GM12878 (cell line): ENCODE results near the gene MEDAG. TPM values are rescaled to one million over a fixed set of nuclear protein-coding genes. Genes with fewer than 3 reads are reported as not detected.

ENCODE experiments used
- ATAC-seq: fragments of 200-7000 bp; cut with Tn5 transposase; 3 replicates; pipeline ENCODE4 v1.9.1; 2020; ENCODE audit warnings: mild to moderate bottlenecking, moderate library complexity
- BruUV-seq: library from RNA; stranded (reverse); fragments of 400-500 nt; replicated peaks from 2 replicates; lab custom pipeline; 2021; lab: Mats Ljungman, UMichigan
- CTCF ChIA-PET: fragments of 300-600 bp; sonication (Branson Sonifier 250); formaldehyde crosslinking; extraction: SDS; loops from one replicate; lab custom pipeline; 2021; ENCODE audit warnings: inconsistent platforms; lab: Yijun Ruan, JAX
- POLR2A ChIA-PET: fragments of 350-600 bp; formaldehyde crosslinking; extraction: SDS; loops from one replicate; lab custom pipeline; 2021; ENCODE audit warnings: inconsistent platforms; lab: Charles Lee
- RAD21 ChIA-PET: fragments of 300-600 bp; sonication (Branson Sonifier 250); formaldehyde crosslinking; loops from one replicate; lab custom pipeline; 2023; ENCODE audit warnings: antibody characterized with exemption; ENCODE audit not compliant: unreplicated experiment; lab: Charles Lee
- SMC1A ChIA-PET: fragments of 300-600 bp; sonication (Branson Sonifier 250); formaldehyde crosslinking; loops from one replicate; lab custom pipeline; 2023; ENCODE audit not compliant: unreplicated experiment, uncharacterized antibody; lab: Charles Lee
- DNase-seq: peaks from one replicate; pipeline ENCODE4 v3.0.0-alpha.2; 2011; ENCODE audit warnings: low read depth, low spot score
- FAIRE-seq: peaks from 3 replicates; lab custom pipeline; 2011; peaks lifted over from hg19 to GRCh38; lab: Jason Lieb, UNC
- H2AFZ ChIP-seq: 2 replicates; pipeline ENCODE4 v1.6.0; 2011; ENCODE audit warnings: low read depth, low read length, control low read depth; ENCODE audit not compliant: control insufficient read depth
- H3K27ac ChIP-seq: 2 replicates; pipeline ENCODE4 v1.5.1; 2011; ENCODE audit warnings: control low read depth; ENCODE audit not compliant: control insufficient read depth, insufficient read depth
- H3K27me3 ChIP-seq, 2 experiments: replicated peaks in 1 of 2; 2 replicates each; pipeline versions ENCODE4 v1.6.0 to v1.6.1; 2011; ENCODE audit warnings: low read length in 1 of 2; ENCODE audit not compliant: control insufficient read depth in 2 of 2, insufficient read depth in 2 of 2
- H3K36me3 ChIP-seq, 2 experiments: 2 replicates each; pipeline ENCODE4 v1.5.1; 2011; ENCODE audit warnings: low read length in 1 of 2; ENCODE audit not compliant: control insufficient read depth in 2 of 2, insufficient read depth in 2 of 2
- H3K4me1 ChIP-seq: 2 replicates; pipeline ENCODE4 v1.6.1; 2011; ENCODE audit warnings: mild to moderate bottlenecking, low read length, moderate library complexity, mixed read lengths; ENCODE audit not compliant: control insufficient read depth, insufficient read depth
- H3K4me2 ChIP-seq: 2 replicates; pipeline ENCODE4 v1.6.0; 2011; ENCODE audit warnings: control low read depth; ENCODE audit not compliant: control insufficient read depth, insufficient read depth
- H3K4me3 ChIP-seq: fragments of 200-600 bp; sonication (generic); 2 replicates; pipeline ENCODE4 v1.5.1; 2016
- H3K79me2 ChIP-seq: 2 replicates; pipeline ENCODE4 v1.6.0; 2011; ENCODE audit warnings: low read length; ENCODE audit not compliant: control insufficient read depth, insufficient read depth
- H3K9ac ChIP-seq: 2 replicates; pipeline ENCODE4 v1.8.0; 2011; ENCODE audit warnings: low read length, control low read depth, mixed read lengths; ENCODE audit not compliant: control insufficient read depth, insufficient read depth
- H3K9me3 ChIP-seq: replicated peaks from 3 replicates; pipeline ENCODE4 v1.5.1; 2011; ENCODE audit warnings: mild to moderate bottlenecking, low read length; ENCODE audit not compliant: control insufficient read depth, insufficient read depth
- H4K20me1 ChIP-seq: 2 replicates; pipeline ENCODE4 v1.6.0; 2011; ENCODE audit not compliant: control insufficient read depth, insufficient read depth
- ATF3 ChIP-seq: IDR thresholded peaks from 2 replicates; pipeline ENCODE4 v1.6.1; 2011; ENCODE audit warnings: low read depth, mild to moderate bottlenecking, low read length, moderate library complexity, borderline replicate concordance; ENCODE audit errors: extremely low read depth
- BRCA1 ChIP-seq: IDR thresholded peaks from 2 replicates; pipeline ENCODE4 v1.6.1; 2011; ENCODE audit warnings: low read depth, low read length, improper control_type of control experiment
- CEBPB ChIP-seq, 2 experiments: fragments of 150-350 bp in 1 of 2; IDR thresholded peaks; 2 replicates each; pipeline ENCODE4 v1.6.1; 2012 to 2014; ENCODE audit warnings: low read depth in 2 of 2, low read length in 2 of 2, borderline replicate concordance in 1 of 2, inconsistent platforms in 1 of 2
- FOXM1 ChIP-seq: IDR thresholded peaks from 2 replicates; pipeline ENCODE4 v1.6.1; 2012; ENCODE audit warnings: low read depth, mild to moderate bottlenecking, inconsistent platforms, low read length, moderate library complexity
- MEF2A ChIP-seq: IDR thresholded peaks from 2 replicates; pipeline ENCODE4 v1.6.1; 2011; ENCODE audit warnings: low read depth, mild to moderate bottlenecking, low read length, moderate library complexity; ENCODE audit not compliant: insufficient read depth
- MXI1 ChIP-seq: fragments of 150-350 bp; IDR thresholded peaks from 2 replicates; pipeline ENCODE4 v1.6.1; 2011; ENCODE audit warnings: low read depth, mild to moderate bottlenecking, inconsistent platforms, low read length, improper control_type of control experiment
- MYB ChIP-seq: fragments of 150-350 bp; IDR thresholded peaks from 2 replicates; pipeline ENCODE4 v1.6.1; 2014; ENCODE audit warnings: mild to moderate bottlenecking, low read depth, low read length, borderline replicate concordance
- NBN ChIP-seq: fragments of 450-650 bp; IDR thresholded peaks from 2 replicates; pipeline ENCODE4 v1.6.1; 2016
- PAX5 ChIP-seq: IDR thresholded peaks from 2 replicates; pipeline ENCODE4 v1.6.1; 2011; ENCODE audit warnings: low read depth, low read length, borderline replicate concordance
- PBX3 ChIP-seq: IDR thresholded peaks from 2 replicates; pipeline ENCODE4 v1.6.1; 2011; ENCODE audit warnings: mild to moderate bottlenecking, low read depth, low read length, moderate library complexity; ENCODE audit not compliant: insufficient replicate concordance
- RAD51 ChIP-seq: fragments of 450-650 bp; IDR thresholded peaks from 2 replicates; pipeline ENCODE4 v1.6.1; 2016; ENCODE audit warnings: moderate library complexity, mild to moderate bottlenecking, inconsistent platforms
- SMAD1 ChIP-seq: fragments of 450-650 bp; IDR thresholded peaks from 2 replicates; pipeline ENCODE4 v1.6.1; 2018; ENCODE audit warnings: mild to moderate bottlenecking, low read depth; ENCODE audit not compliant: partially characterized antibody
- ZBTB11 ChIP-seq: fragments of 450-650 bp; formaldehyde crosslinking; IDR thresholded peaks from 2 replicates; pipeline ENCODE4 v1.5.0; 2022; ENCODE audit warnings: mild to moderate bottlenecking, missing genetic modification characterization
- ZNF274 ChIP-seq: IDR thresholded peaks from one replicate; pipeline ENCODE4 v1.8.0; 2011; ENCODE audit not compliant: insufficient read length, insufficient read depth
- WGBS: methylation state at CpG from one replicate; pipeline ENCODE4 v1.1.6; 2016; ENCODE audit warnings: low lambda C conversion rate; ENCODE audit not compliant: insufficient replicate concordance, insufficient coverage; ENCODE audit errors: missing lambda C conversion rate; 5-methylcytosine and 5-hydroxymethylcytosine counted together
- in situ Hi-C: fragments of 300-500 bp; cut with MboI; formaldehyde crosslinking; loops from 9 replicates; pipeline ENCODE4 v1.14.3; 2018; ENCODE audit warnings: mixed read lengths
- intact Hi-C: fragments of 100-400 bp; cut with micrococcal nuclease; formaldehyde crosslinking; loops from one replicate; pipeline ENCODE4 v1.14.2; 2022; ENCODE audit not compliant: unreplicated experiment
- polyA plus RNA-seq, 11 experiments: library from polyadenylated mRNA; depleted of rRNA in 4 of 11; unstranded in 6 of 11; stranded (reverse) in 5 of 11; fragments of >200 nt; fragmentation: Nextera tagmentation in 4 of 11; fragmentation: Illumina TruSeq in 1 of 11; extraction: Ambion mirVana in 4 of 11; extraction: Trizol in 1 of 11; gene quantifications; 1 replicate in 1 of 11; 2 replicates in 10 of 11; pipeline versions ENCODE4 v1.2.1 to v1.2.3, GENCODE V29; 2011 to 2016; ENCODE audit warnings: inconsistent platforms in 2 of 11, missing spikeins in 2 of 11, low read depth in 1 of 11
- total RNA-seq, 4 experiments: library from RNA; depleted of rRNA in 3 of 4; stranded (reverse); fragments of >200 nt in 3 of 4; fragmentation: Illumina TruSeq in 1 of 4; extraction: Trizol in 1 of 4; gene quantifications; 2 replicates each; pipeline versions ENCODE4 v1.2.1 to v1.2.3, GENCODE V29; 2013 to 2021

Gene MEDAG
- total and polyA plus RNA-seq, 10 of the 15 experiments (the other 5 are each of a cell fraction or from before 2014, with no cell fraction given), result 0.03 TPM; not detected in 9

- in situ Hi-C loops, result no loop called here
- RAD21 ChIA-PET, result no interaction called here
- 51% methylated on average over 58 of the region's 60 CpGs for WGBS
- intact Hi-C loops, result no loop called here
- Histone ChIP-seq H3K36me3 (no peaks in the 10 kb centered on the region), H2AFZ (no peak overlapping the region), H4K20me1 (no peaks in the 10 kb centered on the region), H3K9me3 (no peaks in the 10 kb centered on the region), H3K4me3 (no peak overlapping the region), H3K9ac (no peak overlapping the region), H3K27me3 (peaks cover 3 to 7% of the 10 kb centered on the region in 2 experiments; a peak in 3 of 4 replicates), H3K4me1 (no peaks in the 10 kb centered on the region), H3K27ac (no peak overlapping the region), H3K4me2 (no peak overlapping the region), H3K79me2 (no peaks in the 10 kb centered on the region)
- FAIRE-seq, result no peak
- BruUV-seq, result no TSS peak
- ATAC-seq, result no peak
- TF ChIP-seq BRCA1 (no peak), MEF2A (no peak), MYB (no peak), MXI1 (no peak), RAD51 (no peak), PAX5 (no peak), ATF3 (no peak), ZNF274 (no peak), PBX3 (no peak), NBN (no peak), ZBTB11 (CRISPR knock-in tag) (no peak), FOXM1 (no peak), CEBPB (IDR thresholded peaks at IDR 0.05; ENCODE audit: borderline replicate concordance in 1 of 2, low read depth in 2 of 2, low read length in 2 of 2) (no peak), SMAD1 (no peak)
- SMC1A ChIA-PET, result no interaction called here
- no peak for DNase-seq
- POLR2A ChIA-PET, result interaction anchor here (0.9 kb wide), 1 partner anchor 9 kb away, joined by 3 read pairs; no protein-coding TSS in a partner anchor
- CTCF ChIA-PET, result interaction anchor here (0.6 kb wide), 1 partner anchor 150 kb away, joined by 3 read pairs; no protein-coding TSS in a partner anchor
Observed at GRCh38 chr13:30906411-30907051, 460 bp downstream of the MEDAG start.
